WTC11 (cell line): ENCODE data around the gene RUNX2. TPM values are rescaled to one million over a fixed set of nuclear protein-coding genes. Genes with fewer than 3 reads are reported as not detected.

Experiments used
- ATAC-seq: fragments of 200-7000 bp; cut with Tn5 transposase; 2 replicates; pipeline ENCODE4 v1.10.0; 2021; ENCODE audit warnings: mild to moderate bottlenecking, moderate library complexity
- CTCF ChIA-PET: fragments of 300-600 bp; sonication (Branson Sonifier 250); formaldehyde crosslinking; loops from one replicate; lab custom pipeline; 2021; ENCODE audit warnings: antibody characterized with exemption; lab: Charles Lee
- POLR2A ChIA-PET: fragments of 350-600 bp; sonication (Branson Sonifier 250); formaldehyde crosslinking; loops from one replicate; lab custom pipeline; 2021; ENCODE audit warnings: antibody characterized with exemption; lab: Charles Lee
- DNase-seq: peaks from one replicate; pipeline ENCODE4 v3.0.0; 2021; ENCODE audit warnings: low spot score
- H3K27ac Mint-ChIP-seq: 2 replicates; pipeline ENCODE4 v1.8.0; 2021; ENCODE audit warnings: mixed read lengths
- H3K27me3 Mint-ChIP-seq: 2 replicates; pipeline ENCODE4 v1.8.0; 2021; ENCODE audit warnings: low read depth, mild to moderate bottlenecking, moderate library complexity, mixed read lengths
- H3K36me3 Mint-ChIP-seq: 2 replicates; pipeline ENCODE4 v1.8.0; 2021; ENCODE audit warnings: mixed read lengths
- H3K4me1 Mint-ChIP-seq: 2 replicates; pipeline ENCODE4 v1.8.0; 2022; ENCODE audit warnings: mixed read lengths
- H3K4me3 Mint-ChIP-seq: 2 replicates; pipeline ENCODE4 v1.8.0; 2021; ENCODE audit warnings: mild to moderate bottlenecking, moderate library complexity, mixed read lengths
- H3K9me3 Mint-ChIP-seq: 2 replicates; pipeline ENCODE4 v1.8.0; 2021; ENCODE audit warnings: mixed read lengths
- CREB1 ChIP-seq: sonication (generic); formaldehyde crosslinking; IDR thresholded peaks from 2 replicates; pipeline ENCODE4 v1.8.0; 2023; ENCODE audit warnings: mild to moderate bottlenecking, missing genetic modification reagents
- CREM ChIP-seq: sonication (generic); formaldehyde crosslinking; IDR thresholded peaks from 2 replicates; pipeline ENCODE4 v1.8.1; 2022; ENCODE audit warnings: mild to moderate bottlenecking, missing genetic modification reagents, moderate library complexity
- FOXJ3 ChIP-seq: sonication (generic); formaldehyde crosslinking; IDR thresholded peaks from 2 replicates; pipeline ENCODE4 v1.9.0; 2021; ENCODE audit warnings: missing genetic modification reagents, mild to moderate bottlenecking, borderline replicate concordance
- FOXK1 ChIP-seq: sonication (generic); formaldehyde crosslinking; IDR thresholded peaks from 2 replicates; pipeline ENCODE4 v1.8.0; 2022; ENCODE audit warnings: mild to moderate bottlenecking, moderate library complexity, missing genetic modification reagents
- JAZF1 ChIP-seq: fragments of 250-450 bp; sonication (Bioruptor Pico); IDR thresholded peaks from 2 replicates; pipeline ENCODE4 v1.9.0; 2021; ENCODE audit warnings: moderate library complexity, mild to moderate bottlenecking, inconsistent platforms
- JUN ChIP-seq: sonication (generic); formaldehyde crosslinking; IDR thresholded peaks from 2 replicates; pipeline ENCODE4 v1.8.0; 2023; ENCODE audit warnings: mild to moderate bottlenecking, missing genetic modification reagents
- KAT7 ChIP-seq: sonication (generic); formaldehyde crosslinking; IDR thresholded peaks from 2 replicates; pipeline ENCODE4 v1.8.1; 2023; ENCODE audit warnings: missing genetic modification reagents, mild to moderate bottlenecking, borderline replicate concordance
- NFATC4 ChIP-seq: fragments of 250-450 bp; sonication (Bioruptor Pico); IDR thresholded peaks from 2 replicates; pipeline ENCODE4 v1.9.0; 2021; ENCODE audit warnings: mild to moderate bottlenecking
- RORB ChIP-seq: fragments of 250-450 bp; sonication (Bioruptor Pico); IDR thresholded peaks from 2 replicates; pipeline ENCODE4 v1.9.0; 2021; ENCODE audit warnings: mild to moderate bottlenecking
- ZNF121 ChIP-seq: sonication (generic); formaldehyde crosslinking; IDR thresholded peaks from 2 replicates; pipeline ENCODE4 v1.8.0; 2023; ENCODE audit warnings: missing genetic modification reagents
- ZNF219 ChIP-seq: sonication (generic); formaldehyde crosslinking; IDR thresholded peaks from 2 replicates; pipeline ENCODE4 v1.8.0; 2023; ENCODE audit warnings: missing genetic modification reagents, mild to moderate bottlenecking, borderline replicate concordance
- total RNA-seq: library from RNA; stranded (reverse); gene quantifications from 3 replicates; pipeline ENCODE4 v1.2.3, GENCODE V29; 2021
- TF ChIP-seq, protein P1 (sequence below): fragments of 250-450 bp; sonication (Bioruptor Pico); IDR thresholded peaks from 2 replicates; pipeline ENCODE4 v1.9.0; 2021; ENCODE audit warnings: moderate library complexity, mild to moderate bottlenecking, inconsistent platforms, borderline replicate concordance
- TF ChIP-seq, protein P2 (sequence below): sonication (generic); formaldehyde crosslinking; IDR thresholded peaks from 2 replicates; pipeline ENCODE4 v1.8.0; 2022; ENCODE audit warnings: missing genetic modification reagents
- TF ChIP-seq, protein P3 (sequence below): sonication (generic); formaldehyde crosslinking; IDR thresholded peaks from 2 replicates; pipeline ENCODE4 v1.8.0; 2023; ENCODE audit warnings: missing genetic modification reagents, mild to moderate bottlenecking, borderline replicate concordance
- TF ChIP-seq, protein P4 (sequence below): fragments of 250-450 bp; sonication (Bioruptor Pico); IDR thresholded peaks from 2 replicates; pipeline ENCODE4 v1.9.0; 2021; ENCODE audit warnings: mild to moderate bottlenecking

RUNX2 gene
- total RNA-seq, 1 experiment from 2014 or later: 0.28 TPM

DNA sequence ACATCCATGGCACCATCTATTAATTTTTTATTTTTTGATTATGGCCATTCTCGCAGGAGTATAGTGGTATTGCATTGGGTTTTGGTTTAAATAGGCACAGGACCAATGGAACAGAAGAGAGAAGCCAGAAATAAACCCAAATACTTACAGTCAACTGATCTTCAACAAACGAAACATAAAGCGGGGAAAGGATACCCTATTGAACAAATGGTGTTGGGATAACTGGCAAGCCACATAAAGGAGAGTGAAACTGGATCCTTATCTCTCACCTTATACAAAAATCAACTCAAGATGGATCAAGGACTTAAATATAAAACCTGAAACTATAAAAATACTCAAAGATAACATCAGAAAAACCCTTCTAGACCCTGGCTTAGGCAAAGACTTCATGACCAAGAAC lies 25.3 kb upstream of the RUNX2 start (continued):
- no peak for TF ChIP-seq FOXK1 (CRISPR knock-in tag)
- TF ChIP-seq, all 79 proteins: peak for 0

DNA sequence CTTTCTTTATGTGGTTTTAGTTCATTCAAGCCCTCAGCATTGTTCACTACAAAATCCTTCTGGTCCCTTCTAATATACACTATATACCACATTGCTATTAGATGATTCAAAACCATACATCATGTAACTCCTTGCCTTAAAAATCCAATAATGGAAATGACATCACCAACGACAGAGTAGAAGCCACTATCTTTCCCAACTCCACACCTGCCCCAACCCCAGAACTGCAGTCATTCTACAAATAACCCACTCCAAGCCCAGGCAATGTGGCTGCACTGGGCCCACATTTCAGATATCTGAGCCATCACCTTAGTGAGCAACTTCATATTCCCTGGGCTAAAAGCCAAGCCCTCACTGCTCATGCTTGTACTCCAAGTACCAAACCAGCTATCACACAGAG lies 22.6 kb upstream of the RUNX2 start:
- peaks cover 3% of the 10 kb centered on the region; the same call in 1 of the 2 replicates for H3K27me3 Mint-ChIP-seq
- peaks cover 52% of the 10 kb centered on the region for H3K9me3 Mint-ChIP-seq
- H3K4me1 Mint-ChIP-seq: peaks cover 24% of the 10 kb centered on the region
- POLR2A ChIA-PET: no interaction called here
- CTCF ChIA-PET: no interaction called here
- peaks cover 48% of the 10 kb centered on the region for H3K36me3 Mint-ChIP-seq
- ATAC-seq: no peak
- H3K4me3 Mint-ChIP-seq: no peak overlapping the region
- H3K27ac Mint-ChIP-seq: no peak overlapping the region
- DNase-seq: no peak
- TF ChIP-seq, protein P1, sequence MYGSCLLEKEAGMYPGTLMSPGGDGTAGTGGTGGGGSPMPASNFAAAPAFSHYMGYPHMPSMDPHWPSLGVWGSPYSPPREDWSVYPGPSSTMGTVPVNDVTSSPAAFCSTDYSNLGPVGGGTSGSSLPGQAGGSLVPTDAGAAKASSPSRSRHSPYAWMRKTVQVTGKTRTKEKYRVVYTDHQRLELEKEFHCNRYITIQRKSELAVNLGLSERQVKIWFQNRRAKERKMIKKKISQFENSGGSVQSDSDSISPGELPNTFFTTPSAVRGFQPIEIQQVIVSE (CRISPR knock-in tag): no peak
- TF ChIP-seq CREB1 (no peak), JAZF1 (CRISPR knock-in tag) (no peak), CREM (no peak), RORB (CRISPR knock-in tag) (no peak), ZNF219 (CRISPR knock-in tag) (no peak), ZNF121 (CRISPR knock-in tag) (no peak)
- TF ChIP-seq, protein P2, sequence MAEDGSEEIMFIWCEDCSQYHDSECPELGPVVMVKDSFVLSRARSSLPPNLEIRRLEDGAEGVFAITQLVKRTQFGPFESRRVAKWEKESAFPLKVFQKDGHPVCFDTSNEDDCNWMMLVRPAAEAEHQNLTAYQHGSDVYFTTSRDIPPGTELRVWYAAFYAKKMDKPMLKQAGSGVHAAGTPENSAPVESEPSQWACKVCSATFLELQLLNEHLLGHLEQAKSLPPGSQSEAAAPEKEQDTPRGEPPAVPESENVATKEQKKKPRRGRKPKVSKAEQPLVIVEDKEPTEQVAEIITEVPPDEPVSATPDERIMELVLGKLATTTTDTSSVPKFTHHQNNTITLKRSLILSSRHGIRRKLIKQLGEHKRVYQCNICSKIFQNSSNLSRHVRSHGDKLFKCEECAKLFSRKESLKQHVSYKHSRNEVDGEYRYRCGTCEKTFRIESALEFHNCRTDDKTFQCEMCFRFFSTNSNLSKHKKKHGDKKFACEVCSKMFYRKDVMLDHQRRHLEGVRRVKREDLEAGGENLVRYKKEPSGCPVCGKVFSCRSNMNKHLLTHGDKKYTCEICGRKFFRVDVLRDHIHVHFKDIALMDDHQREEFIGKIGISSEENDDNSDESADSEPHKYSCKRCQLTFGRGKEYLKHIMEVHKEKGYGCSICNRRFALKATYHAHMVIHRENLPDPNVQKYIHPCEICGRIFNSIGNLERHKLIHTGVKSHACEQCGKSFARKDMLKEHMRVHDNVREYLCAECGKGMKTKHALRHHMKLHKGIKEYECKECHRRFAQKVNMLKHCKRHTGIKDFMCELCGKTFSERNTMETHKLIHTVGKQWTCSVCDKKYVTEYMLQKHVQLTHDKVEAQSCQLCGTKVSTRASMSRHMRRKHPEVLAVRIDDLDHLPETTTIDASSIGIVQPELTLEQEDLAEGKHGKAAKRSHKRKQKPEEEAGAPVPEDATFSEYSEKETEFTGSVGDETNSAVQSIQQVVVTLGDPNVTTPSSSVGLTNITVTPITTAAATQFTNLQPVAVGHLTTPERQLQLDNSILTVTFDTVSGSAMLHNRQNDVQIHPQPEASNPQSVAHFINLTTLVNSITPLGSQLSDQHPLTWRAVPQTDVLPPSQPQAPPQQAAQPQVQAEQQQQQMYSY: no peak
- TF ChIP-seq, protein P3, sequence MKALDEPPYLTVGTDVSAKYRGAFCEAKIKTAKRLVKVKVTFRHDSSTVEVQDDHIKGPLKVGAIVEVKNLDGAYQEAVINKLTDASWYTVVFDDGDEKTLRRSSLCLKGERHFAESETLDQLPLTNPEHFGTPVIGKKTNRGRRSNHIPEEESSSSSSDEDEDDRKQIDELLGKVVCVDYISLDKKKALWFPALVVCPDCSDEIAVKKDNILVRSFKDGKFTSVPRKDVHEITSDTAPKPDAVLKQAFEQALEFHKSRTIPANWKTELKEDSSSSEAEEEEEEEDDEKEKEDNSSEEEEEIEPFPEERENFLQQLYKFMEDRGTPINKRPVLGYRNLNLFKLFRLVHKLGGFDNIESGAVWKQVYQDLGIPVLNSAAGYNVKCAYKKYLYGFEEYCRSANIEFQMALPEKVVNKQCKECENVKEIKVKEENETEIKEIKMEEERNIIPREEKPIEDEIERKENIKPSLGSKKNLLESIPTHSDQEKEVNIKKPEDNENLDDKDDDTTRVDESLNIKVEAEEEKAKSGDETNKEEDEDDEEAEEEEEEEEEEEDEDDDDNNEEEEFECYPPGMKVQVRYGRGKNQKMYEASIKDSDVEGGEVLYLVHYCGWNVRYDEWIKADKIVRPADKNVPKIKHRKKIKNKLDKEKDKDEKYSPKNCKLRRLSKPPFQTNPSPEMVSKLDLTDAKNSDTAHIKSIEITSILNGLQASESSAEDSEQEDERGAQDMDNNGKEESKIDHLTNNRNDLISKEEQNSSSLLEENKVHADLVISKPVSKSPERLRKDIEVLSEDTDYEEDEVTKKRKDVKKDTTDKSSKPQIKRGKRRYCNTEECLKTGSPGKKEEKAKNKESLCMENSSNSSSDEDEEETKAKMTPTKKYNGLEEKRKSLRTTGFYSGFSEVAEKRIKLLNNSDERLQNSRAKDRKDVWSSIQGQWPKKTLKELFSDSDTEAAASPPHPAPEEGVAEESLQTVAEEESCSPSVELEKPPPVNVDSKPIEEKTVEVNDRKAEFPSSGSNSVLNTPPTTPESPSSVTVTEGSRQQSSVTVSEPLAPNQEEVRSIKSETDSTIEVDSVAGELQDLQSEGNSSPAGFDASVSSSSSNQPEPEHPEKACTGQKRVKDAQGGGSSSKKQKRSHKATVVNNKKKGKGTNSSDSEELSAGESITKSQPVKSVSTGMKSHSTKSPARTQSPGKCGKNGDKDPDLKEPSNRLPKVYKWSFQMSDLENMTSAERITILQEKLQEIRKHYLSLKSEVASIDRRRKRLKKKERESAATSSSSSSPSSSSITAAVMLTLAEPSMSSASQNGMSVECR (CRISPR knock-in tag): no peak

DNA sequence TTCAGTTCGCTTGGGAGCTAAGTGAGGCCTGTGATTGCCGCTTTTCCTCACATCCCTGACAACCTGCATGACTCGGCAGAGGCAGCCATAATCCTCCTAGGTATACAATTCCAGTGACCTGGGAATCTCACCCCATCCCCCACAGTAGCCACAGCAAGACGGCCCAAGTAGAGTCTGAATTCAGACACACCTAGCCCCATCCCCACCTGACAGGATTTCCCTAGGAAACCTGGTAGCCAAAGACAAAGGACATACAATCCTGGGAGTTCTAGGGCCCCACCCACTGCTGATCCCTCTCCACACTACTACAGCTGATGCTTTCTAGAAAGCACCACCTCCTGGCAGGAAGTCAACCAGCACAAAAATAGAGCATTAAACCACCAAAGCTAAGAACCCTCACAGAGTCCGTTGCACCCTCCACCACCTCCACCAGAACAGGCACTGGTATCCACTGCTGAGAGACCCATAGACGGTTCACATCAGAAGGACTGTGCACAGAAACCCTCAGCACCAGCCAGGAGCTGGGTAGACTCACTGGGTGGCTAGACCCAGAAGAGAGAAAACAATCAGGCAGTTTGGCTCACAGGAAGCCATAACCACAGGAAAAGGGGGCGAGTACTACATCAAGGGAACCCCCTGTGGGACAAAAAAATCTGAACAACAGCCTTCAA lies 17.9 kb upstream of the RUNX2 start:
- H3K4me3 Mint-ChIP-seq: no peak overlapping the region
- H3K27me3 Mint-ChIP-seq: peaks cover 3% of the 10 kb centered on the region; the same call in 1 of the 2 replicates
- ATAC-seq (peak; percentile 85), DNase-seq (peak; percentile 16)
- peaks cover 44% of the 10 kb centered on the region for H3K36me3 Mint-ChIP-seq
- peak overlapping the region; percentile 71 for H3K27ac Mint-ChIP-seq
- H3K4me1 Mint-ChIP-seq: peaks cover 52% of the 10 kb centered on the region
- POLR2A ChIA-PET: no interaction called here
- peaks cover 44% of the 10 kb centered on the region for H3K9me3 Mint-ChIP-seq
- CTCF ChIA-PET: no interaction called here
- TF ChIP-seq NFATC4 (CRISPR knock-in tag): no peak
- TF ChIP-seq, protein P4, sequence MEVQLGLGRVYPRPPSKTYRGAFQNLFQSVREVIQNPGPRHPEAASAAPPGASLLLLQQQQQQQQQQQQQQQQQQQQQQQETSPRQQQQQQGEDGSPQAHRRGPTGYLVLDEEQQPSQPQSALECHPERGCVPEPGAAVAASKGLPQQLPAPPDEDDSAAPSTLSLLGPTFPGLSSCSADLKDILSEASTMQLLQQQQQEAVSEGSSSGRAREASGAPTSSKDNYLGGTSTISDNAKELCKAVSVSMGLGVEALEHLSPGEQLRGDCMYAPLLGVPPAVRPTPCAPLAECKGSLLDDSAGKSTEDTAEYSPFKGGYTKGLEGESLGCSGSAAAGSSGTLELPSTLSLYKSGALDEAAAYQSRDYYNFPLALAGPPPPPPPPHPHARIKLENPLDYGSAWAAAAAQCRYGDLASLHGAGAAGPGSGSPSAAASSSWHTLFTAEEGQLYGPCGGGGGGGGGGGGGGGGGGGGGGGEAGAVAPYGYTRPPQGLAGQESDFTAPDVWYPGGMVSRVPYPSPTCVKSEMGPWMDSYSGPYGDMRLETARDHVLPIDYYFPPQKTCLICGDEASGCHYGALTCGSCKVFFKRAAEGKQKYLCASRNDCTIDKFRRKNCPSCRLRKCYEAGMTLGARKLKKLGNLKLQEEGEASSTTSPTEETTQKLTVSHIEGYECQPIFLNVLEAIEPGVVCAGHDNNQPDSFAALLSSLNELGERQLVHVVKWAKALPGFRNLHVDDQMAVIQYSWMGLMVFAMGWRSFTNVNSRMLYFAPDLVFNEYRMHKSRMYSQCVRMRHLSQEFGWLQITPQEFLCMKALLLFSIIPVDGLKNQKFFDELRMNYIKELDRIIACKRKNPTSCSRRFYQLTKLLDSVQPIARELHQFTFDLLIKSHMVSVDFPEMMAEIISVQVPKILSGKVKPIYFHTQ (CRISPR knock-in tag): no peak
- TF ChIP-seq KAT7 (CRISPR knock-in tag): no peak
- TF ChIP-seq CREB1: no peak
- TF ChIP-seq, protein P3 (CRISPR knock-in tag): no peak
- TF ChIP-seq FOXJ3 (CRISPR knock-in tag): no peak
- no peak for TF ChIP-seq JUN (CRISPR knock-in tag)
- TF ChIP-seq, protein P1 (CRISPR knock-in tag): no peak
